Measurements from ENCODE around the gene GPR18.
"Not testable (repeated sequence)": the region's sequence is repeated elsewhere in the genome, so short reads cannot be mapped to it uniquely, and the experiment has no call there.

The GPR18 gene

DNA sequence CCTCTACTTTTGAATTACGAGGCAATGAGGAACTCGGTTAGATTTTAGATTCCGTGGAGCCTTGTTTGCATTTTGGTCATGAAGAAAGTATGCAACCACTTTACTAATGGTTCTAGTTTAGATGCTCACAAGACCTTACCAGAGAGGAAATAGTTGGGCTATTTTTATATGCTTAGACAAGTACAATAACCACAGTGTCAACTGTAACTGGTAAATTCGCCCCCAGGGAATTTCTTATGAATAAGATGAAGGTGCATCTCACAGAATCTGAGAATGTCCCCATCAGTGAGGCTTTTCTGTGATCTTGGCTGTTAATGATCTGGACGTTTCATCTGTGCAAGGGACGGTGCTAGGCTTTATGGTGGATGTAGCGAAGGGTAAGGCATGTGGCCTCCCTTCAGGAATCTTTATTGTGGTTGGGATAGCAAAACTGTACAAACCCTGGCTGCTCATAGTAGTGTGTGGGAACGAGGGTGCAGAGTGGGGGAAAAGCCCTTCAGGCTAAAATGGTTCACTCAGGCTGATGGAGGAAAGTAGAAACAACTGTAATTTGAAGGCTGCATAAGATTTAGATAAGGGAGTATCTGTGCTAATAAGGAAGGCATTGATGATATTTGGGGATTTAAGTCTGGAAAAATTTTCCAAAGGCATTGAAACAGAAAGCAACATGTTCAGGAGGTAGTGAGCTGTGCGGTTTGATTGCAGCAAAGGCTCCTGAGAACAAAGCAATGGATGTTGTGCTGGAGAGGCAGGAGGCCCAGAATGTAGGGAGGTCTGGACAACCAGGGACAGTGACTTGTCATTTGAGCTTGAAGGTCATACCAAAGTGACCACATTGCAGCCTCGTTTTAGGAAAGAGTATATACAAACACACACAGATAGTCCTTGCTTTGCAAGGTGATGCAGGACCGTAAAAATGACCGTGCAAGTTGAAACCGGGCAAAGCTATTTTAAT is 29.2 kb downstream of the GPR18 start:
- DNase-seq, result no peak

DNA sequence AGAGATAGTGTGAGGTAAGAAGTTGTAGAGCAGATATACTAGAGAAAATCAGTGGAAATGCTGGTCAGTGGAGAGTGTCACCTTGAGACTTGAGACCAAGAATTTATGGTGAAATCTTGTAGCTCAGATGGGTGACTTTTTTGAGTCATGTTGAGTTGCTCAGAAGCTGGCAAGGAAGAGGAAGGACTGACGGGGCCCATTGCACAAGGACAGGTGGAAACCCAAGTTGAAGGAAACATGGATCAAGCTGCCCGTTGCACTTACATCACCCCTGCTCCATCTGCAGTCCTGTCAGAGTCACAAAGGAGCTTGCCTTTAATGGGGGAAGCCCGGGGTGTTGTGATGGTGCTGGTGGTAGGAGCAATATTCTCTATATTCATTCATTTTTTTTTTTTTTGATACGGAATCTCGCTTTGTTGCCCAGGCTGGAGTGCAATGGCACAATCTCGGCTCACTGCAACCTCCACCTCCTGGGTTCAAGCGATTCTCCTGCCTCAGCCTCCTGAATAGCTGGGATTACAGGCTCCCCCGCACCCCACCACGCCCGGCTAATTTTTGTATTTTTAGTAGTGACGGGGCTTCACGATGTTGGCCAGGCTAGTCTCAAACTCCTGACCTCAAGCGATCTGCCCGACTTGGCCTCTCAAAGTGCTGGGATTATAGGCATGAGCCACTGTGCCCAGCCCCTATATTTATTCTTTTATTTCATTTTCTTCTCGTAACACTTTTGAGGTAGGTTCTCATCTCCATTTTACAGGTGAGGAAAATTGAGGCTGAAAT is 30.1 kb downstream of the GPR18 start:
- no peak for DNase-seq

- DNase-seq, result no peak
Observed at GRCh38 chr13:99227331-99227900, 30.8 kb downstream of the GPR18 start.

GRCh38 chr13:99226513-99226912 is 31.7 kb downstream of the GPR18 start:
- no peak for DNase-seq

DNA sequence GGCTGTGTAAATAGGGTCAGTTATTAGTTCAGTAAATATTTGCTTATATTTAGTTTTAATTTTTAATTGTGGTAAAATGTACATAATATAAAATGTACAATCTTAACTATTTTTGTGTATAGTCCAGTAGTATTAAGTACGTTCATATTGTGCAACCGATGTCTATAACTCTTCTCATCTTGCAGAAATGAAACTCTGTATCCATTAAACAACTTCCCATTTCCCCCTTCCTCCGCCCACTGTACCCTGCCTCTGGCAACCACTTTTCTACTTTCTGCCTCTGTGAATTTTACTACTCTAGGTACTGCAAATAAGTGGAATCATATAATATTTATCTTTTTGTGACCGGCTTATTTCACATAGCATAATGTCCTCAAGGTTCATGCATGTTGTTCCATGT is 33.1 kb downstream of the GPR18 start:
- no peak for DNase-seq

DNA sequence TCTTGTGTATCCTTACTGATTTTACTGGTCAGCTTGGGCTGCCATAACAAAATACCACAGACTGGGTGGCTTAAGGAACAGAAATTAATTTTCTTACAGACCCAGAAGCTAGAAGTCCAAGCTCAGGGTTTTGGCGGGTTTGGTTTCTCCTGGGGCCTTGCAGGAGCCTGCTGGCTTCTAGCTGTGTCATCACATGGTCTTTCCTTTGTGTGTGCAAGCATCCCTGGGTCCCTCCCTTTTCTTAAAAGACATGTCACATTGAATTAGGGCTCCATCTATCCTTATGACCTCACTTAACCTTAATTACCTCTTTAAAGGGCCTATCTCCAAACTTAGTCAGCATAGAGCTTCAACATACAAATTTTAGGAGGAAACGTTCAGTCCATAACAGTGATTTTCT is 34.2 kb downstream of the GPR18 start:
- no peak for DNase-seq

GRCh38 chr13:99223587-99223986 is 34.6 kb downstream of the GPR18 start:
- no peak for DNase-seq

DNA sequence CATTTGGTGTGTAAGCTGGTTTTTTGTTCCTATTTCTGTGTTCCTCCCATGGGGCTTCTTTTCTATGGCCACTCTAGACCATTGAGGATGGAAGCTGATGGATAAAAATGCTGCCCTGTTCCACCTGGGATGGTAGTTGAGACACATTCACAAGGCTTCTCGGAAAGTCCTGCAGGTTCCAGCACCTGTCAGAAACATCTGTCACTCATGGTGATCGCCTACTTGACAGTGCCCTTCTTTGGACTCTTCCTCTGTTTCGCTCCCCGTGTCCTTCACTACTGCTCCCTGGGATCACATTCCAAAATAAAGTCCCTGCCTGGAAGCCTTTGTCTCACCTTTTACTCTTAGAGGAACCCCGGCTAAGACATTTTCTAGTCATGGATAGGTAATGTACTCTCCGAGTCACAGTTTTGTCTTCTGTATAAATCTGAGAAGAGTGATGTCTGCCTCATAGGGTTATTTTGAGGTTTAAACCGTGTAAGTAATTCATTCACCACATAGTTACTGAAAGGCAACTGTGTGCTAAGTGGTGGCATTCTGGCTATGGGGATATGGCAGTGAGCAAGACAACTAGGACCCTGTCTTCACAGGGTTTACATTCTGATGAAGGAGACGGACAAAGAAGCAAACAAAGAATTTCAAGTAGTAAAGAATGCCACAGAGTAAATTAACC is 36.5 kb downstream of the GPR18 start:
- DNase-seq, result no peak

DNA sequence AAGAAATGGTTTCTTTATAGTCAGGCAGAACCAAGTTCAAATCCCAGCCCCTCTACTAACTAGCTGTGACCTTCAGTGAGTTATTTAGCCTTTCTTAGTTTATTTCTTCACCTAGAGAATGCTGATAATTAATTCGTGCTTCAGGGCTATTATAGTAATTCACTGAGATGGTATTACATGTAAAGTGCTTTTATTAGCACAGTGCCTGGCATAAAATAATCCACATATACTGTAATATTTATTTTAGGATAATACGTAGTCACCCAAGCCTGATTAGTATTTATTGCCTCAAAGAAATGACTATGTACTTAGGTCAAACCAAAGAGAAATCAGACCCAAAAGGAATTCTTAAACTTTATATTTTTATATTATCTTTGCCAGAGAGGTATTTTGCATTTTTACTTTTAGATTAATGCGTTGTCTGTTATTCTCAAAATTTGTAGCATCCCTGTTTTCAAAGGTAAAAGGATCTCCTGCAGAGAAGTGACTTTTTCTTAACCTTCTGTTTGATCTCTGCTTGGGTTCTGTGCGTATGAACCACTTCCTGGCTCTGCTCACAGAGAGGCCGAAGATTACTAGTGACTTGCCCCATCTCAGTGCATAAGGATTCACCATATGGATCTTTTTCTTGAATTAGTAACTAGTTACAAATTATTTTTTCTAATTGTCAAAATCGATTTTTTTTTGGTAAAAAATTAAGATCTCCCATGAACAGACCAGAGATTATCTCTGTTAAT is 37.8 kb downstream of the GPR18 start:
- DNase-seq, result no peak

- DNase-seq, result no peak
Observed at GRCh38 chr13:99218969-99219368, 39.2 kb downstream of the GPR18 start.

DNA sequence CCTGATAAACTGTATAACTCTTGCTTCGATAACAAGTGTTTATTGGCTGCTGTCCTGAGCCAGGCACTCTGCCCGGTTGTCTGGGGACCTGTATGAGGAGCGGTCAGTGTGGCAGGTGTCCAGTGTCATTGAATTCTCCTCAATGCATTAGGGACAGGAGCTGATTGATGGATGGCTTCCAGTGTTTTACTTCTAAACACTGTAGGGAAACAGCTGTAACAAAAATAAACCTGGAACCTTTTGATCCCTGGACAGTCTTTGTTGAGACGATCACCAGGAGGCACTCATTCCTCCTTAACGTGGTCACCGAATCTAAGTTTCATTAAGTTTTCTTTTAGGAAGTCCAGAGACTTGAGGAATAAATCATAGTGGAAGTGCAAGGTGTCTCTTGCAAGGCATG is 39.6 kb downstream of the GPR18 start:
- no peak for DNase-seq

- no peak for DNase-seq
Observed at GRCh38 chr13:99218126-99218525, 40.1 kb downstream of the GPR18 start.

DNA sequence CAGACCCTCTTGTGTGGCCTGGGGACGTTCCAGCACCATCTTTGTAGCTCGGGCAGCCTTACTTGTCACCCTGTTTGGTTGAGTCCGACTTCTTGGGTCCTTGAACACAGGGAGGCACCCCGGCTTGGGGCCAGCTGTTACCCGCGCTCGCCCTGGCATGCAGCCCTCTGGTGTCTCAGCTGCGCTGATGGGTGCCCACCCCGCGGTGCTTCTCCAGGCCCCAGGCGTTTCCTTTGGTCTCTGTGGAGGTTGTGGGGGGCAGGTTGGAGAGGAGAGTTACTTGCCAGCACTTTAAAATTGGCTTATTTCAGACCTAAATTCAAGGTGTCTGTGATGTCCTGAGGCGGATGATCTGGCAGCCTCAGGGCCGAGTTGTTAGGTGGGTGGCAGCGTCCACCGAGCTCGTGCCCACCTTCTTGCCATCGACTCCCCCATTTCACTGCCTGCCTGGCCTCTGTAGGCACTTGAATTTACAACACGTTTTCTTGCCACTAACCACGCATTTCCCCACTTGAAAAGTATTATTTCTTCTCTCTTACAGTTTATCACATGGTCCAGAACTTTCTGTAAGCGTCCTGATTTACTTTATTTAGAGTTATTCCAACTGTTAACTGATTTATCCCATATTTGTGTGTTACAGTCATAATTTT is 40.6 kb downstream of the GPR18 start:
- no peak for DNase-seq

- DNase-seq, result no peak
Observed at GRCh38 chr13:99215184-99215830, 42.9 kb downstream of the GPR18 start.

GRCh38 chr13:99214731-99215130 is 43.4 kb downstream of the GPR18 start:
- no peak for DNase-seq

- no peak for DNase-seq
Observed at GRCh38 chr13:99214232-99214631, 43.9 kb downstream of the GPR18 start.

DNA sequence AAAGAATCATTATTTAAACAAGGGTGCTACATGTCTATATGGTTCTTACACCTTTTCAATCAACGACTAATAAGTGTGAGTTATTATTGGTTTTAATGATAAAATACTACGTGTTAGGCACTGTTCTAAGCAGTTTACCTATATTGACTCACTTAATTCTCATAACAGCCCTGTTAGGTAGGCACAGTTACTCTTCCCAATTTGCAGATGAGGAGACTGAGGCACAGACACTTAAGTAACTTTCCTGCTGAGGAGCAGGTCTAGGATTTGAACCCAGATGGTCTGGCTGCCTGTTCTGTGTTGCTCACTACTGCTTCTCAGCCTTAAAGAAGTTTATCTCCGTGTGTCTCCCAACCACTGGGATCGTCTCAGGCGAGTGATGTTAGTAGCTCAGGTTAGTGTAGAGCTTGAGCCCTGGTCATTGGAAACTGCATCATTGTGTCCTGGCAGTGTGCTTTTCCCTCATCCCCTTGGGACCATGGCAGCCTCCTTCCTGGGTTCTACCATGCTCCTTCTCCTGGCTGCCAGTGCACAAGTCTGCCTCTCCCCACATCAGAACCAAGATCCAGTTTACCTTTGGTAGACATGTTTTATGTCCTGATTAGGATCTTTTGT is 46.7 kb downstream of the GPR18 start:
- DNase-seq, result no peak

DNA sequence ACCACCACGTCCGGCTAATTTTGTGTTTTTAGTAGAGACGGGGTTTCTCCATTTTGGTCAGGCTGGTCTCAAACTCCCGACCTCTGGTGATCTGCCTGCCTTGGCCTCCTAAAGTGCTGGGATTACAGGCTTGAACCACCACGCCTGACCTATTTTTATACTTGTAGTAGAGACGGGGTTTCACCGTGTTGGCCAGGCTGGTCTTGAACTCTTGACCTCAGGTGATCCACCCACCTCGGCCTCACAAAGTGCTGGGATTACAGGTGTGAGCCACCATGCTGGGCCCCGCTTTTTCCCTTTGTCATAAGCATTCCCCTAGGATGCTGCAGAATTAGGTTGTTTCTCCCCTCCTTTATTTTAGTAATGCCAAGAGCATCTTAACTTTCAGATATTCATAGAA is 47.6 kb downstream of the GPR18 start:
- not testable (repeated sequence) for DNase-seq

GRCh38 chr13:99208845-99209527 is 49.2 kb downstream of the GPR18 start:
- DNase-seq, result no peak

GRCh38 chr13:99208185-99208584 is 50.0 kb downstream of the GPR18 start:
- DNase-seq, result no peak

All from NCI-H1930 (cell line).